Measurements from ENCODE around the gene DBNL.

GRCh38 chr7:44042221-44042620 lies 2.3 kb upstream of the DBNL start:
- no peak for TF ChIP-seq CTCF (IDR thresholded peaks at IDR 0.05)
- no peak for TF ChIP-seq TCF7L2 (IDR thresholded peaks at IDR 0.05; ENCODE audit: low read depth, low read length)
